Suprapubic skin (tissue), 4 donors: ENCODE data around the gene LMNTD2. TPM values are rescaled to one million over a fixed set of nuclear protein-coding genes. Genes with fewer than 3 reads are reported as not detected.

ENCODE experiments used
- DNase-seq, 2 donors: peaks; one replicate each; pipeline ENCODE4 v3.0.0-alpha.2; 2019; ENCODE audit warnings: low spot score in 2 of 2
- H3K27ac ChIP-seq: fragments of 200-600 bp; sonication (generic); one replicate; pipeline ENCODE4 v1.5.1; 2019
- H3K27me3 ChIP-seq: fragments of 200-600 bp; sonication (generic); one replicate; pipeline ENCODE4 v1.5.1; 2019
- H3K36me3 ChIP-seq: fragments of 200-600 bp; sonication (generic); one replicate; pipeline ENCODE4 v1.5.1; 2019
- H3K4me1 ChIP-seq: fragments of 200-600 bp; sonication (generic); one replicate; pipeline ENCODE4 v1.5.1; 2019
- H3K4me3 ChIP-seq: fragments of 200-600 bp; sonication (generic); one replicate; pipeline ENCODE4 v1.5.1; 2019; ENCODE audit warnings: mild to moderate bottlenecking
- H3K9me3 ChIP-seq: fragments of 200-600 bp; sonication (generic); one replicate; pipeline ENCODE4 v1.5.1; 2019
- CTCF ChIP-seq, 2 donors: fragments of 200-600 bp in 1 of 2; fragments of 450-650 bp in 1 of 2; sonication (generic) in 1 of 2; IDR thresholded peaks; one replicate each; pipeline ENCODE4 v1.5.1; 2016 to 2019; ENCODE audit warnings: antibody characterized with exemption in 2 of 2, mild to moderate bottlenecking in 1 of 2, moderate library complexity in 1 of 2
- EP300 ChIP-seq: sonication (generic); formaldehyde crosslinking; IDR thresholded peaks from one replicate; pipeline ENCODE4 v1.6.1; 2017; ENCODE audit warnings: antibody characterized with exemption
- POLR2A ChIP-seq, 2 donors: fragments of 450-650 bp; IDR thresholded peaks; one replicate each; pipeline ENCODE4 v1.6.1; 2017; ENCODE audit warnings: antibody characterized with exemption in 2 of 2, mild to moderate bottlenecking in 2 of 2, moderate library complexity in 2 of 2
- POLR2AphosphoS5 ChIP-seq, 3 donors: sonication (generic); formaldehyde crosslinking; IDR thresholded peaks; one replicate each; pipeline ENCODE4 v1.6.1; 2017; ENCODE audit warnings: antibody characterized with exemption in 3 of 3
- WGBS: methylation state at CpG from one replicate; pipeline ENCODE4 v1.1.5; 2018; 5-methylcytosine and 5-hydroxymethylcytosine counted together
- total RNA-seq, 4 donors: library from RNA; depleted of rRNA; stranded (reverse); fragments of >200 nt; gene quantifications; one replicate each; pipeline ENCODE4 v1.1.0, GENCODE V29; 2016

Gene LMNTD2
- total RNA-seq, 4 donors from 2014 or later = 6.3 to 17.8 (median 8.7) TPM

GRCh38 chr11:529728-530411 lies 30.7 kb downstream of the LMNTD2 start:
- peak in 1 of 2 donors; percentile 75 for DNase-seq

GRCh38 chr11:528815-529727 lies 31.5 kb downstream of the LMNTD2 start:
- WGBS = 92% methylated on average over 2 of the region's 29 CpGs
- TF ChIP-seq EP300 (no peak), CTCF (IDR thresholded peaks at IDR 0.05) (no peak), POLR2A (IDR thresholded peaks at IDR 0.05) (no peak), POLR2AphosphoS5 (IDR thresholded peaks at IDR 0.05) (no peak)
- no peaks in the 10 kb centered on the region for H3K9me3 ChIP-seq

More at GRCh38 chr11:529728-530411, 30.7 kb downstream of the LMNTD2 start:
- no peak overlapping the region for H3K4me3 ChIP-seq
- H3K27me3 ChIP-seq = no peaks in the 10 kb centered on the region
- H3K36me3 ChIP-seq = peaks cover 31% of the 10 kb centered on the region
- no peaks in the 10 kb centered on the region for H3K9me3 ChIP-seq
- peaks cover 28% of the 10 kb centered on the region for H3K4me1 ChIP-seq
- WGBS = 73% methylated on average over 8 of the region's 18 CpGs
- TF ChIP-seq EP300 (no peak), POLR2A (IDR thresholded peaks at IDR 0.05) (no peak), POLR2AphosphoS5 (IDR thresholded peaks at IDR 0.05) (no peak), CTCF (IDR thresholded peaks at IDR 0.05) (no peak)
- H3K27ac ChIP-seq = no peak overlapping the region

GRCh38 chr11:528166-528814 lies 32.2 kb downstream of the LMNTD2 start:
- TF ChIP-seq CTCF (IDR thresholded peaks at IDR 0.05) = no peak
- TF ChIP-seq POLR2A (IDR thresholded peaks at IDR 0.05) = no peak
- no peak for TF ChIP-seq POLR2AphosphoS5 (IDR thresholded peaks at IDR 0.05)
- no peak for TF ChIP-seq EP300
- H3K27me3 ChIP-seq = no peaks in the 10 kb centered on the region
- H3K27ac ChIP-seq = no peak overlapping the region
- H3K36me3 ChIP-seq = peaks cover 27% of the 10 kb centered on the region
- H3K4me1 ChIP-seq = peaks cover 12% of the 10 kb centered on the region
- 89% methylated on average over 16 of the region's 30 CpGs for WGBS
- no peak for DNase-seq
- H3K9me3 ChIP-seq = no peaks in the 10 kb centered on the region
- no peak overlapping the region for H3K4me3 ChIP-seq

More at GRCh38 chr11:528815-529727, 31.5 kb downstream of the LMNTD2 start:
- Histone ChIP-seq H3K36me3 (peaks cover 31% of the 10 kb centered on the region), H3K4me1 (peaks cover 20% of the 10 kb centered on the region), H3K4me3 (no peak overlapping the region), H3K27me3 (no peaks in the 10 kb centered on the region), H3K27ac (no peak overlapping the region)
- DNase-seq = no peak

- H3K9me3 ChIP-seq = no peaks in the 10 kb centered on the region
- H3K4me1 ChIP-seq = no peaks in the 10 kb centered on the region
- TF ChIP-seq CTCF (IDR thresholded peaks at IDR 0.05) (no peak), EP300 (no peak), POLR2A (IDR thresholded peaks at IDR 0.05) (no peak), POLR2AphosphoS5 (IDR thresholded peaks at IDR 0.05) (no peak)
- H3K4me3 ChIP-seq = no peak overlapping the region
- H3K36me3 ChIP-seq = peaks cover 6% of the 10 kb centered on the region
- no peak for DNase-seq
- WGBS = 46% methylated on average over 13 of the region's 17 CpGs
- no peak overlapping the region for H3K27ac ChIP-seq
- H3K27me3 ChIP-seq = no peaks in the 10 kb centered on the region
Measured at GRCh38 chr11:526192-526591, 34.3 kb downstream of the LMNTD2 start.
